Measurements from ENCODE around the gene EIF3CL.
"Not testable (repeated sequence)": the region's sequence is repeated elsewhere in the genome, so short reads cannot be mapped to it uniquely, and the experiment has no call there.

The EIF3CL gene

DNA sequence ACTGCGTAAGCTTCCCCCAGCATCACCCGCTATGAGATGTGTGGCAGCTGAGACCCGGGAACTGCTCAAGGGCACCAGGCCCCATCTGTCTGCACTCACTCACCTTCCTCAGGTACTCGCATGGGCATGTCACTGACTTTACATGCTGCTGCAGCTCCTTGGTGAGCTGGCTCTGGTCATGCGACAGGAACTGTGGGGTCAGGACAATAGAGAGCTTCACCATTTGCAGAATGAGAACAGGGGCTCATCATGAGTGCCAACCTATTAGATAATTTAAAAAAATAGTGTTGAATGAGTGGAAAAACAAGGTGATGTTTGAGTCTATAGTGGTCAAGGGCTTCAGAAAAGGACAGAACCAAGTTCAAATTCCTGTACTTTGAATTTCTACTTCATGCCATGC lies 41.0 kb downstream of the EIF3CL start:
- DNase-seq (ENCODE audit: low spot score): not testable (repeated sequence)

DNA sequence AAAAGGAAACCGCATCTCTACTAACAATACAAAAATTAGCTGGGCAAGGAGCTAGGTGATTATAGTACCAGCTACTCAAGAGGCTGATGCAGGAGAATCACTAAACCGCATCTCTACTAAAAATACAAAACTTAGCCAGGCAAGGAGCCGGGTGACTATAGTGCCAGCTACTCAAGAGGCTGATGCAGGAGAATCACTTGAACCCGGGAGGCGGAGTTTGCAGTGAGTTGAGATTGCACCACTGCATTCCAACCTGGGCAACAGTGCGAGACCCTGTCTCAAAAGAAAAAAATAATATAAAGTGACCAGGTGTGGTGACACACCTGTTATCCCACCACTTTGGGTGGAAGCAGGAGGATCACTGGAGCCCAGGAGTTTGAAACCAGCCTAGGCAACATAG lies 65.4 kb downstream of the EIF3CL start:
- not testable (repeated sequence) for DNase-seq (ENCODE audit: low spot score)

DNA sequence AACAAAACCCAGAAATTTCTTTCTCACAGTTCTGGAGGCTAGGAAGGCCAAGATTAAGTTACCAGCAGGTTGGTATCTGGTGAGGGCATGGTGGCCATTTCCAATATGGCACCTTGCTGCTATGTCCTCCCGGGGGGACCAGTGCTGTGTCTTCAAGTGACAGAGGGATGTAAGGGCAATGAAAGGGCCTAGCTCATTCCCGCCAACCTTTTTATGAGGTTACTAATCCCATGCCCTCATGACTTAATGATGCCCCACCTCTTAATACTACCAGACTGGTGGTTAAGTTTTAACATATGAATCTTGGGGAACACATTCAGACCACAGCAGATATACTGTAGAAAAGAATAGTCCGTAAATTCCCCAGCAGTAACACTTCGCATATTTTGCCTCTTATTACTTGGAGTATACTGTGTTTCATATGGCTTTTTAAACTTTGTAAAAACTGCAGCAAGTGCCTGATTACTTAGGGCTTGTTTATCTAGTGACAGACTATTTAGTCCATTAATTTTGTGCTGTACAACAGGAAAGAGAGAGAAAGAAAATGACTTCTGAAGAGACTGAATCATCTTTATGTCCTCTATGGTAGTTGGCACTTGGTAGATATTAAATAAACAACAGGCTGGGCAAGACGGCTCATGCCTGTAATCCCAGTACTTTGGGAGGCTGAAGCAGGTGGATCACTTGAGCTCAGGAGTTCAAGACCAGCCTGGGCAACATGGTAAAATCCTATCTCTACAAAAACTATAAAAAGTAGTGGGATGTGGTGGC lies 66.5 kb downstream of the EIF3CL start:
- not testable (repeated sequence) for DNase-seq (ENCODE audit: low spot score)

DNA sequence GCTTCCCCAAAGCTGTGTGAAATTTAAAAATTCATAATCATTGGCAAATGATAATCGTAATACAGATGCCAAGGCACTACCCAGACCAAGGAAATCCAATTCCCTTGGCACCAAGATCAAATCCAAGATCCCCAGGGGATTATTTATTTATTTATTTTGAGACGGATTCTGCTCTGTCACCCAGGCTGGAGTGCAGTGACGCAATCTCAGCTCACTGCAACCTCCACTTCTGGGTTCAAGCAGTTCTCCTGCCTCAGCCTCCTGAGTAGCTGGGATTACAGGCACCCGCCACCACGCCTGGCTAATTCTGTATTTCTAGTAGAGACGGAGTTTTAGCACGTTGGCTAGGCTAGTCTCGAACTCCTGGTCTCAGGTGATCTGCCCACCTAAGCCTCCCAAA lies 68.0 kb downstream of the EIF3CL start:
- DNase-seq (ENCODE audit: low spot score): not testable (repeated sequence)

DNA sequence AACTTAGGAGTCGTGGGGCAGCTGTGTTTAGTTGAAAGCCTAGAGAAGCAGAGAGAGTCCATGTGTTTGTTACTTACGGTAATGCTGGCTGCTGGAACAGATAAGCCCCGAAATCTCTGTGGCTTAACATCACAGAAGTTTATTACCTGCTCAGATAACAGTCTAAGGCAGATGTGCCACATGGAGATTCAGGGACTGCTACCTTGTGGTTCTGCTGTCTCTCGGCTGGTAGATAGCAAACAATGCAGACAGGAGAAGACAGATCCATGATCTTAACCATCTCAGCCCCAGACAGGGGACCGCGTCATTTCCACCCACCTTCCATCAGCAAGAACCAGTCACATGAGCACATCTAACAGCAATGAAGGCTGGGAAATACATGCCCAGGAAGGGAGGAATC lies 71.0 kb downstream of the EIF3CL start:
- DNase-seq (ENCODE audit: low spot score): not testable (repeated sequence)

DNA sequence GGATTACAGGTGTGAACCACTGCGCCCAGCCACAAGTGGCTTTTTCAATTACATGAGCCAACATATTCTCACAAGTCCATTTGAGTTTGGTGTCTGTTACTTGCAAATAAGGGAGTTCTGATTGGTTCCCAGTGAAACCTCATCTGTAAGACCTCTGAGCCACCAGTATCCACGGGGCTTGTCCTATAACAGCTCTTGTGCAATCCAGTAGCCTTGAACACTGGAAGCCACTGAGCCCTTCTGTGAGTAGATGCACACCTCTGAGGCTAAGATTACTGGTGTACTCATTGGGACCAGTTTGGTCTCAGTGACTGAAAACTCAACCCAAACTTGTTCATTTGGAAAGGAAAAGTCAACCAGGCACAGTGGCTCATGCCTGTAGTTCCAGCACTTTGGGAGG lies 72.7 kb downstream of the EIF3CL start:
- DNase-seq (ENCODE audit: low spot score): not testable (repeated sequence)

DNA sequence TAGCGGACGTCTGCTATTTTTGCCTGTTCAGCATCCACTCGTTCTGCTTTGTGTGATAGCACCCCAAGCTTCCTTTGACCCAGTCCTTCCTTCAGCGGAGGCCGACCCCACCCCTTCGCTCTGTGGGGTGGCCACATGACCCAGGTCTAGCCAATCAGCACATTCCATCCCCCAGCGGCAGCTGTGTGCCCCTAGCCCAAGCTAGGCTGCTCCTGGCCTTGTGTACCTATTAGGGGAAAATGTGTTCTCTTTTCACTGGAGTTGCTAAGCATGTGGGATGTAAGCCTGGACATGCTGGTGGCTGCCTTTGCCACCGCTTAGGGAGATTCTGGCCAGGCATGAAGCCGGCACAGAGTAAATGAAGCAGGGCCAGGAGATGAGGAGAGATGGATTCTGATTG lies 73.4 kb downstream of the EIF3CL start:
- DNase-seq (ENCODE audit: low spot score): not testable (repeated sequence)
